C4-2B (cell line): ENCODE results near the gene ANKRD44.
A peak's percentile ranks its signal among the peaks of the same experiment; 100 is the strongest.

ENCODE experiments used
- H3K27ac ChIP-seq: fragments of 450-650 bp; 2 replicates; pipeline ENCODE4 v1.5.1; 2017
- ZFX ChIP-seq: fragments of 450-650 bp; IDR thresholded peaks from 2 replicates; pipeline ENCODE4 v1.6.1; 2017
- TF ChIP-seq, protein P1 (sequence below): fragments of 450-650 bp; conservative IDR thresholded peaks from 2 replicates; pipeline ENCODE4 v1.5.1; 2017; ENCODE audit warnings: mild to moderate bottlenecking

Gene ANKRD44

DNA sequence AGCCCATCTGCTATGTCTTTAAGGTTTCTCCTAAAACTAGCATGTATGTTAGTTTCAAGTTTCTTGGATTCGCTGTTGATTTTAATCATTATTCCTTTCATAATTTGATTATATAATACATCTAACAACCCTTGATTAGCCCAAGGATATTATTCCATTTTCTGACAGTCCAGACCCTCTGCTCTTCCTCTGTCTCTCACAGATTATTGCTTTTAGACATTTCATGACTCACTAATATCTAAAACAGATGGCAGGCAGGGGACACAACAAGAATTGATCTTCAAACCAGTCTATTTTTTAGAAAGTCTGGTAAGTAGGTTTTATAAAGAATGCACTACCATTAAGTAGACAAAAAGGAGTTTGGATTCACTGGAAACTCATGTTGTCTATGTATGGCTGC lies 162.2 kb downstream of the ANKRD44 start:
- H3K27ac ChIP-seq: no peak overlapping the region
- TF ChIP-seq, protein P1, sequence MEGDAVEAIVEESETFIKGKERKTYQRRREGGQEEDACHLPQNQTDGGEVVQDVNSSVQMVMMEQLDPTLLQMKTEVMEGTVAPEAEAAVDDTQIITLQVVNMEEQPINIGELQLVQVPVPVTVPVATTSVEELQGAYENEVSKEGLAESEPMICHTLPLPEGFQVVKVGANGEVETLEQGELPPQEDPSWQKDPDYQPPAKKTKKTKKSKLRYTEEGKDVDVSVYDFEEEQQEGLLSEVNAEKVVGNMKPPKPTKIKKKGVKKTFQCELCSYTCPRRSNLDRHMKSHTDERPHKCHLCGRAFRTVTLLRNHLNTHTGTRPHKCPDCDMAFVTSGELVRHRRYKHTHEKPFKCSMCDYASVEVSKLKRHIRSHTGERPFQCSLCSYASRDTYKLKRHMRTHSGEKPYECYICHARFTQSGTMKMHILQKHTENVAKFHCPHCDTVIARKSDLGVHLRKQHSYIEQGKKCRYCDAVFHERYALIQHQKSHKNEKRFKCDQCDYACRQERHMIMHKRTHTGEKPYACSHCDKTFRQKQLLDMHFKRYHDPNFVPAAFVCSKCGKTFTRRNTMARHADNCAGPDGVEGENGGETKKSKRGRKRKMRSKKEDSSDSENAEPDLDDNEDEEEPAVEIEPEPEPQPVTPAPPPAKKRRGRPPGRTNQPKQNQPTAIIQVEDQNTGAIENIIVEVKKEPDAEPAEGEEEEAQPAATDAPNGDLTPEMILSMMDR: no peak
- TF ChIP-seq ZFX: no peak

- TF ChIP-seq ZFX: no peak
- TF ChIP-seq, protein P1: no peak
- no peak overlapping the region for H3K27ac ChIP-seq
These were observed 162.6 kb downstream of the ANKRD44 start for GRCh38 chr2:197147942-197148341.

DNA sequence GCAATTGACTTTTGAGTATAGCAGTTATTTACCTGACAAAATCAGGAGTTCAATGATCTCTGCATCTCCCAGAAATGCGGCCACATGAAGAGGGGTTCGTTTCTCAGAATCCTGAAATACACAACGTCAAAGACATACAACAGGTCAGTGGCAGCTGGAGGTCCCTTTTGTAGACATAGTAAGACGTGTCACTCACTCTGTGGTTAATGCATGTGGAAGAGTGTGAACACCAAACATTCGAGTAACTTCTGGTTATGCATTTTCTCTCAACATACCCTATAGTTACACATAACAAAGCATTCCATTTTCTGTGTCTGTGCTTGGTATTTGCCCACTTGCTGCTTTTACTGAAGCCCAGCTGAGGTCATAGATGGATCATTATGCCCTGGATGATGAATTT lies 163.6 kb downstream of the ANKRD44 start:
- H3K27ac ChIP-seq: no peak overlapping the region; the same call in 1 of the 2 replicates
- TF ChIP-seq ZFX: no peak
- TF ChIP-seq, protein P1: no peak

- TF ChIP-seq, protein P1: no peak
- no peak for TF ChIP-seq ZFX
- H3K27ac ChIP-seq: peak overlapping the region; percentile 71; the same call in 1 of the 2 replicates
These were observed 165.0 kb downstream of the ANKRD44 start for GRCh38 chr2:197145471-197146056.

DNA sequence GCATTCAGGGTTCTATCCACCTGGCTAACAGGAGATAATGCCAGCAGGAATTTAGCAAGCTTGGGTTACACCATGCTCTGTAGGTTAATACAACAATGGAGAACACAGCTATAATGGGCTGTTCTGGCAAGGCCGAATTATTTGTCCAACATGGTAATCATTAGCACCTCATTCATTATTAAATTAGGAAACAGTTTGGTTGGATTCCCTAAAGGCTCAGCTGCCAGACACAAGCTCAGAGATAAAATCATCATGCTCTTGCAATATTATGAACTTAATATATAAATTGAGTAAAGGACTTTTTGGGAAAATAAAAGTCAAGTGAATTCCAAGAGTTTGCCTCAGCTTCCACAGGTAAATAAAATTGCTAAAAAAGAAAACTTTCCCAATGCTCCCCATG lies 166.4 kb downstream of the ANKRD44 start:
- H3K27ac ChIP-seq: no peak overlapping the region; the same call in 1 of the 2 replicates
- TF ChIP-seq, protein P1: no peak
- TF ChIP-seq ZFX: no peak

GRCh38 chr2:197141702-197142473 lies 168.7 kb downstream of the ANKRD44 start:
- TF ChIP-seq, protein P1: no peak
- no peak for TF ChIP-seq ZFX
- H3K27ac ChIP-seq: no peak overlapping the region

- TF ChIP-seq, protein P1: no peak
- TF ChIP-seq ZFX: no peak
- H3K27ac ChIP-seq: no peak overlapping the region
These were observed 170.5 kb downstream of the ANKRD44 start for GRCh38 chr2:197140045-197140444.
